ENCODE data around the gene LCN1.

LCN1 gene

DNA sequence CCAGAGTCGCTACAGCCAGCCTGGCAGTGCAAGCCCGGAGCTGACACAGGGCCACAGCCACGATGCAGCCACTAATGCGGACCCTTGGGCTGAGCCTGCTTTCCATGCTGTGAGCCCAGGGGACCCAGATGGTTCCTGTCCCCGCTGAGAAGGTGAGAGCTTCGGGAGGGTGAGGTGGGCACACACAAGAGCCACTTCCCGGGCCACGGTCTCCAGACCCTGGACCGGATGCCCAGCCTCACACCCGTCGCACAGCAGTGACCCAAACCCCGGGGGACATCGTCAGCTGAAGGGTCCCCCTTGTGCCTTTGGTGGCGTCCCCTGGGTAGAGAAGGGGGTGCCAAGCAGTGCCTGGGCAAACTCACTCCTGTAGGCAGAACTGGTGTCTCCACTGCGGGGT lies 53.7 kb downstream of the LCN1 start:
- TF ChIP-seq CTCF (IDR thresholded peaks at IDR 0.05; ENCODE audit: low read depth, low read length, missing control alignments), result no peak
- no peak for DNase-seq
- H3K27me3 ChIP-seq (replicated peaks), result no peaks in the 10 kb centered on the region
- in situ Hi-C loops (cut with HindIII; ENCODE audit: low pct_ligation_motif_present, low sequenced_read_pairs), result no loop called here
- no peak overlapping the region for H3K27ac ChIP-seq
- no peak overlapping the region for H3K4me3 ChIP-seq (ENCODE audit: low read depth, low read length)
- no peaks in the 10 kb centered on the region for H3K36me3 ChIP-seq (replicated peaks)

Measured in brain microvascular endothelial cell (primary cell).